ENCODE data around the gene MC1R.

DNA sequence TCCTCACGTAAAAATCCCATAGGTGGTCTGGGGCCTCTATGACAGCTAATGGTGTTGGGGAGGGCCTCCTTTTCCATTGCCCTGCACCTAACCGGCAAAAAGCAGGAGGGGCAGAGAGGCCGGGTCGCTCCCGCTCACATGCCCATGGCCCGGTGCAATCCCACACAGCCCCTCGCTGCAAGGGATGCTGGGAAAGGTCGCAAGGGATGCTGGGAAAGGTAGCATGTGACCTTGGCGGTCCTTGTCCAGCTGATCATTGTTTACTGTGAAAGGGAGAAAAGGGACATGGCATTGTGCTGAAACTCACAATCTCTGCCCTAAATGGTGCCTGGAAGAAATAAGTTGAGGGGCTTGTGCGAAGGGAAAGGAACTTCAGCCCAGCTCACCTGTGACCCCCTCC lies 39.9 kb downstream of the MC1R start:
- TF ChIP-seq, protein P1, sequence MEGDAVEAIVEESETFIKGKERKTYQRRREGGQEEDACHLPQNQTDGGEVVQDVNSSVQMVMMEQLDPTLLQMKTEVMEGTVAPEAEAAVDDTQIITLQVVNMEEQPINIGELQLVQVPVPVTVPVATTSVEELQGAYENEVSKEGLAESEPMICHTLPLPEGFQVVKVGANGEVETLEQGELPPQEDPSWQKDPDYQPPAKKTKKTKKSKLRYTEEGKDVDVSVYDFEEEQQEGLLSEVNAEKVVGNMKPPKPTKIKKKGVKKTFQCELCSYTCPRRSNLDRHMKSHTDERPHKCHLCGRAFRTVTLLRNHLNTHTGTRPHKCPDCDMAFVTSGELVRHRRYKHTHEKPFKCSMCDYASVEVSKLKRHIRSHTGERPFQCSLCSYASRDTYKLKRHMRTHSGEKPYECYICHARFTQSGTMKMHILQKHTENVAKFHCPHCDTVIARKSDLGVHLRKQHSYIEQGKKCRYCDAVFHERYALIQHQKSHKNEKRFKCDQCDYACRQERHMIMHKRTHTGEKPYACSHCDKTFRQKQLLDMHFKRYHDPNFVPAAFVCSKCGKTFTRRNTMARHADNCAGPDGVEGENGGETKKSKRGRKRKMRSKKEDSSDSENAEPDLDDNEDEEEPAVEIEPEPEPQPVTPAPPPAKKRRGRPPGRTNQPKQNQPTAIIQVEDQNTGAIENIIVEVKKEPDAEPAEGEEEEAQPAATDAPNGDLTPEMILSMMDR (IDR thresholded peaks at IDR 0.05) = no peak
- TF ChIP-seq POLR2A (IDR thresholded peaks at IDR 0.05) = no peak
